Esophagus (tissue), 2 donors: ENCODE measurements around the gene PAH. TPM values are rescaled to one million over a fixed set of nuclear protein-coding genes. Genes with fewer than 3 reads are reported as not detected.
"Not testable (repeated sequence)": the region's sequence is repeated elsewhere in the genome, so short reads cannot be mapped to it uniquely, and the experiment has no call there.

Experiments used
- H3K27ac ChIP-seq, 2 donors: one replicate each; pipeline ENCODE4 v1.5.1; 2013; ENCODE audit warnings: low read depth in 2 of 2, mild to moderate bottlenecking in 2 of 2, inconsistent platforms in 1 of 2, low read length in 1 of 2, moderate library complexity in 1 of 2
- H3K27me3 ChIP-seq, 2 donors: one replicate each; pipeline ENCODE4 v1.6.1; 2013; ENCODE audit warnings: low read length in 2 of 2, control low read depth in 1 of 2, mild to moderate bottlenecking in 1 of 2; ENCODE audit not compliant: insufficient read depth in 2 of 2, control insufficient read depth in 1 of 2
- H3K36me3 ChIP-seq, 2 donors: one replicate each; pipeline ENCODE4 v1.6.1; 2013; ENCODE audit warnings: low read length in 1 of 2; ENCODE audit not compliant: control insufficient read depth in 2 of 2, insufficient read depth in 2 of 2
- H3K4me1 ChIP-seq, 2 donors: one replicate each; pipeline ENCODE4 v1.6.1; 2013; ENCODE audit warnings: low read length in 1 of 2; ENCODE audit not compliant: control insufficient read depth in 2 of 2, insufficient read depth in 2 of 2
- H3K4me3 ChIP-seq, 2 donors: one replicate each; pipeline ENCODE4 v1.5.1; 2013; ENCODE audit warnings: low read length in 2 of 2, mild to moderate bottlenecking in 2 of 2, low read depth in 1 of 2, moderate library complexity in 1 of 2
- H3K9me3 ChIP-seq, 2 donors: one replicate each; pipeline ENCODE4 v1.6.1; 2013; ENCODE audit warnings: mild to moderate bottlenecking in 2 of 2, low read depth in 1 of 2, low read length in 1 of 2, moderate library complexity in 1 of 2; ENCODE audit not compliant: control insufficient read depth in 2 of 2, insufficient read depth in 1 of 2
- WGBS, 2 donors: extraction: QIAGEN DNeasy Blood & Tissue Kit; methylation state at CpG; one replicate each; pipeline ENCODE4 v1.1.7; 2013; 5-methylcytosine and 5-hydroxymethylcytosine counted together
- polyA plus RNA-seq, 2 donors: library from polyadenylated mRNA; stranded (reverse); fragments of 200-250 nt; gene quantifications; one replicate each; pipeline ENCODE4 v1.2.3, GENCODE V29; 2013
- donor health status: healthy with polysubstance abuse.
- donor health status: Bipolar disorder and iron deficiency.

Gene PAH
- polyA plus RNA-seq, 2 donors, result 0.11 TPM; not detected in 1

DNA sequence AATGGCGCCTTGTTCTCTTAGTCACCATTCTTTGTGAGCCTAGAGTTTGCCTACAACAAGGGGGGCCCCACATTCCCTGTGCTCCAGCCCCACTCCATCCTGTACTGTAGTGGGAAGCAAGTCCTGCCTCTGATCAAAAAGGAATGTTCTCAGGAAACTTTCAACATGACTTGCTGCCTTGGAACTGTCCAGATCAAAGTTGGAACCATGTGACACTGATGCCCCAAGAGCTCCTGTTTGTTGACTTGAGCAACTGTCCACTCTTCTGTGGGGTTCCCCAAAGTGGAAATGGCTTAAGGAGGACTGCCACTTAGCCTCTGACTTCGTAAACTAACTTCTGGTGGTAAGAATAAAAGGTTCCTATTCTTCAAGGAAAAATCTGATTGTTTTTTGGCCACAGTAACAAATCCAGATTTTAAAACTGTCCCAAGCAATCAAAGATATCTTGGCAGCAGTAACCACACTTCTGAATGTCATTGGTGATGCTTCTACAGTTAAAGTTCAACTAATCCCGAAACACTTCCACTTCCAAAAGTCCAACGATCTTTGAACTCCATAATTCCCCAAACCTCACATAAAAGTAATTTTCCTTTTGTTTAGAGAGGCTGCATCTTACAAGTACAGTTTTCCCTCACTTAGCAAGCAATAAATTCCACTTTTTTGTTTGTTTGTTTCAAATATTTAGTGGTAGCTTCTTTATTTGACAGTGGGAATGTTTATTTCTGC, 67.2 kb downstream of the PAH start:
- Histone ChIP-seq H3K27me3 (no peaks in the 10 kb centered on the region), H3K9me3 (no peaks in the 10 kb centered on the region), H3K4me3 (no peak overlapping the region), H3K4me1 (no peaks in the 10 kb centered on the region), H3K27ac (no peak overlapping the region), H3K36me3 (no peaks in the 10 kb centered on the region)
- 65 to 75% methylated on average over 4 of the region's 4 CpGs for WGBS, 2 donors

DNA sequence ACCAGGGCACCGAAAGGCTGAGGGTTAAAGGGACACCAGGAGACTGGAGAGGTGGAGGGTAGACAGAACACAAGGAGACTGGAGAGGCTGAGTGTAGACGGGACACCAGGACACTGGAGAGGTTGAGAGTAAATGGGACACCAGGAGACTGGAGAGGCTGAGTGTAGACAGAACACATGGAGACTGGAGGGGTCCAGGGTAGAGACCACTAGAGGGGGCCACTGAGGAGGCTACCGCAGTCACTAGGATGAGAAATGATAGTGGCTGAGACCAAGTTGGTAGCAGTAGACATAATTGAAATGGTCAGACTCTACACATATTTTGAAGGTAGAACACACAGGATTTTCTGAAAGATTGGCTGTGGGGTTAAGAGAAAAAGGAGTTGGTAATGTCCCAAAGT, 68.2 kb downstream of the PAH start:
- Histone ChIP-seq H3K4me1 (no peaks in the 10 kb centered on the region), H3K36me3 (no peaks in the 10 kb centered on the region), H3K4me3 (no peak overlapping the region), H3K27ac (no peak overlapping the region), H3K27me3 (no peaks in the 10 kb centered on the region), H3K9me3 (no peaks in the 10 kb centered on the region)
- 85 to 87% methylated on average over 3 of the region's 3 CpGs for WGBS, 2 donors

DNA sequence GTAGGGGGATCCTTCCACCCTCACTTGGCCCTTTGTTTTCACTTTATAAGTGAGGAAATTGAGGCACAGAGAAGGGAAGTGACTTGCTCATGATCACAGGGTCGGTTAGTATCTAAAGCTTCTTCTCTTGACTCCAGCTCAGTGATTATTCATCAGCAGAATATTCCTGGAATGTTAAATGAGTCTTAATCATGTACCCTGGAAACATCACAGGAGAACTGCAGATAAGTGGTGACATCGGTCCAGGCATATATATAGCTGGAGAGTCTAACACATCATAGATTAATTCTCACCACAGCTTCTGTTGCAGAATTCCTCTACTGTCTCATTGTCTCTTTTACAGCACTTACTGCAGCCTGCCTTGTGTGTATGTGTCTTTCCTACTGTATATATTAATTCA, 69.9 kb downstream of the PAH start:
- H3K27ac ChIP-seq, result no peak overlapping the region
- no peak overlapping the region for H3K4me3 ChIP-seq
- H3K9me3 ChIP-seq, result no peaks in the 10 kb centered on the region
- H3K4me1 ChIP-seq, result no peaks in the 10 kb centered on the region
- 75 to 86% methylated on average over 2 of the region's 2 CpGs for WGBS, 2 donors
- H3K36me3 ChIP-seq, result no peaks in the 10 kb centered on the region
- no peaks in the 10 kb centered on the region for H3K27me3 ChIP-seq

DNA sequence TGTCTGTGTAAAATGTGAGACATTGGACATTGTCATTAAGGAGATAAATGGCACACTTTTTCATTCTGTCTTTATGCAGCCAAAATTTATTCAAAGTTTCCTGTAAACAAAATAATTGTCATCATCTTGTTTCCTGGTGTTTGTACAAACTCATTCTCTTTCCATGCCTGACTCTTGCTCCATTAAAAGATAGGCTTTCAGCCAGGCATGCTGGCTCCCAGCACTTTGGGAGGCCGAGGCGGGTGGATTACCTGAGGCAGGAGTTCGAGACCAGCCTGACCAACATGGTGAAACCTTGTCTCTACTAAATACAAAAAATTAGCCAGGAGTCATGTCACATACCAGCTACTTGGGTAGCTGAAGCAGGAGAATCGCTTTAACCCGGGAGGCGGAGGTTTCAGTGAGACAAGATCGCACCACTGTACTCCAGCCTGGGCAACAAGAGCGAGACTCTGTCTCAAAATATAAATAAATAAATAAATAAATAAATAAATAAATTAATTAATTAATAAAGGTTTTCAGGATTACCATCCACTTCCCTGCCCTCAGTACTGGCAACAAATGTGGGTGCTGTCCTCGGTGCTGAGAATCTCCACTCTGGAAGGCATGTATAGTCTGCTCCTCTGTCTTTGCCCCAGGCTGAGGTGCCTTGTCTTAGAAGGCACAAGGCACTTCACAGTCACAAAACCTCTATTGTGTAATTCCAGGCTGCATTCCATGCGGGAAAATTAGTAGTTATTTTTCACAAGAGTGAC, 83.2 kb downstream of the PAH start:
- WGBS, 2 donors, result 76% methylated on average over 10 of the region's 10 CpGs
- Histone ChIP-seq H3K4me1 (no peaks in the 10 kb centered on the region), H3K9me3 (no peaks in the 10 kb centered on the region), H3K4me3 (no peak overlapping the region), H3K27me3 (no peaks in the 10 kb centered on the region), H3K27ac (no peak overlapping the region), H3K36me3 (no peaks in the 10 kb centered on the region)

DNA sequence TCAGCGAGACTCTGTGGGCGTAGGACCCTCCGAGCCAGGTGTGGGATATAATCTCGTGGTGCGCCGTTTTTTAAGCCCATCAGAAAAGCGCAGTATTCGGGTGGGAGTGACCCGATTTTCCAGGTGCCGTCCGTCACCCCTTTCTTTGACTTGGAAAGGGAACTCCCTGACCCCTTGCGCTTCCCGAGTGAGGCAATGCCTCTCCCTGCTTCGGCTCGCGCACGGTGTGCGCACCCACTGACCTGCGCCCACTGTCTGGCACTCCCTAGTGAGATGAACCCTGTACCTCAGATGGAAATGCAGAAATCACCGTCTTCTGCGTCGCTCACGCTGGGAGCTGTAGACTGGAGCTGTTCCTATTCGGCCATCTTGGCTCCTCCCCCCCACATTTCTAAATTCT, 84.2 kb downstream of the PAH start:
- 69 to 82% methylated on average over 18 to 23 of the region's 24 CpGs for WGBS, 2 donors
- H3K9me3 ChIP-seq, H3K36me3 ChIP-seq, H3K4me1 ChIP-seq, H3K27me3 ChIP-seq, H3K4me3 ChIP-seq, H3K27ac ChIP-seq: not testable (repeated sequence)

DNA sequence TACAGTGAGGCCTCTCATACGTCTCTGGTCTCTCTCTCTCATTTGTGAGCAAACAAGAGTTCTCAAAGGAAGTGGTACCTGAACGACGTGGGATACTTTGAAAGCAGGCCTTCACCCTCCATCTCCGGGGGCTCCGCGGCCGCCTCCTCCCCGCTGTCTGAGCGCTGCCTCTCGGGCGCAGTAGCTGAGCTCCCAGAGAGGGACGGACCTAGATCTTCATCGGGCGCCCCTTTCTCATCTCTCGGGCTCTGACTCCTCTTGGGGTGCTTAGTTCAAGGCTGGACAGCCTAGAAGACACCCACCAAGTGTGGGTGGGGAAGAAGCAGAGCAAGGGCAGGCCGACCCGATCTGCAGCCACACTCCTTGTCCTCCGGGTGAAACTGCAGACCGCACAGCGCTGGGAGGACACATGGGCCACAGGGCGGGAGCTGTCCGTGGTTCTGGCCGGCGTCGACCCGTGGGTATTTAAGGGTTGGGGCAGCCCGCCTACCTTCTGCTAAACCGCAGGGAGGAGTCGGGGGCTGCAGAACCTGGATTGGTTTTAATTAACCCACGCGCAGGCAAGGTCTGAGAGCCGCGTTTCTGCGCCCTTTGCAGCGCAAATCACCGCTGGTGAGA, 92.7 kb downstream of the PAH start:
- WGBS, 2 donors, result 9 to 11% methylated on average over 36 of the region's 36 CpGs
- Histone ChIP-seq H3K27me3 (no peaks in the 10 kb centered on the region), H3K4me1 (no peaks in the 10 kb centered on the region), H3K9me3 (peaks cover 0 to 2% of the 10 kb centered on the region in 2 donors), H3K4me3 (no peak overlapping the region), H3K27ac (no peak overlapping the region), H3K36me3 (no peaks in the 10 kb centered on the region)

DNA sequence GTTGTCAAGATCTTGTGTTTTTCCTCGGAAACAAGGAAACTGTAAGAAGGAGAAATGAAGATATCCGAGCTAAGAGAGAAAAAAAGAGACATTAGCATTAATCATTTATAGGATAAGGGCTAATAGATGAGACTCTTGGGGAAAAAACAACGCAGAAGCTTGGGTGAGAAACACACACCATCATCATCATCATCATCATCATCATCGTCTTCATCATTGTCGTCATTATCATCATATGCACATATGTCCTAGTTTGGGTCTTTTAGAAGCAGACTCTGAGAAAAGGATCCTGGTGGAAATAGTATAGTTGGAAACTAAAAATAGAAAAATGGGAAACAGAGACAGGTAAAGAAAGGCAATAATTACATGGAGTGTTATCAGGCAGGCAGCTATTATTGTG, 95.9 kb downstream of the PAH start:
- Histone ChIP-seq H3K4me3 (no peak overlapping the region), H3K4me1 (no peaks in the 10 kb centered on the region), H3K27ac (no peak overlapping the region), H3K9me3 (peaks cover 0 to 2% of the 10 kb centered on the region in 2 donors), H3K36me3 (no peaks in the 10 kb centered on the region), H3K27me3 (no peaks in the 10 kb centered on the region)
- WGBS, 2 donors, result 78 to 81% methylated on average over 5 of the region's 5 CpGs

DNA sequence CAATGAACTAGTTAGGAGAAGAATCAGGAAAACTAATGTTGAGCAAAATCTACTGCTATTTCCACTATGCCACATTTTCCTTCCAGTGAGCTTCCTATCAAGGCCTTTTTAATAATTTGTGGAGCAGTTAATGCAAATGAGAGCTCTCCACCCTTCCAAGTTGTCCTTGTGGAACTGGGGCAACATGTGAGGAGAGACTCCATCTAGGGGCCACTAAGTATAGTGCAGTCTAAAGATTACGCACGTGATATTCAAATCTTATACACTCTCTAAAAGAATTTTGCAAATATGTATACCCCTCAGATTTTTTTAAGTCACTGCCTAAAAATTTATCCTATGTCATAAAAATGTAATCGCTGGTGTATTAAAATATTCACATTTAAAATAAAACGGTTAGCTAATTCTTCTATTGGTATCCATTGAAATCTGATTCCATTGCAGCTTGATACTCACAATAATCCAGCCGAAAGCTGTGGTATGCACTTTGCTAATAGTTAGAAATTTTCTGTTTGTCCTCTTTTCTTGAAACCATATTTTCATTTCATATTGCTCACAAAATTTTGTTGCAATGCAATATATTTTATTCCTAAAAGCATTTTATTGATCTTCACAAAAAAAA, 100.1 kb downstream of the PAH start:
- WGBS, 2 donors, result 11 to 20% methylated on average over 5 of the region's 5 CpGs

DNA sequence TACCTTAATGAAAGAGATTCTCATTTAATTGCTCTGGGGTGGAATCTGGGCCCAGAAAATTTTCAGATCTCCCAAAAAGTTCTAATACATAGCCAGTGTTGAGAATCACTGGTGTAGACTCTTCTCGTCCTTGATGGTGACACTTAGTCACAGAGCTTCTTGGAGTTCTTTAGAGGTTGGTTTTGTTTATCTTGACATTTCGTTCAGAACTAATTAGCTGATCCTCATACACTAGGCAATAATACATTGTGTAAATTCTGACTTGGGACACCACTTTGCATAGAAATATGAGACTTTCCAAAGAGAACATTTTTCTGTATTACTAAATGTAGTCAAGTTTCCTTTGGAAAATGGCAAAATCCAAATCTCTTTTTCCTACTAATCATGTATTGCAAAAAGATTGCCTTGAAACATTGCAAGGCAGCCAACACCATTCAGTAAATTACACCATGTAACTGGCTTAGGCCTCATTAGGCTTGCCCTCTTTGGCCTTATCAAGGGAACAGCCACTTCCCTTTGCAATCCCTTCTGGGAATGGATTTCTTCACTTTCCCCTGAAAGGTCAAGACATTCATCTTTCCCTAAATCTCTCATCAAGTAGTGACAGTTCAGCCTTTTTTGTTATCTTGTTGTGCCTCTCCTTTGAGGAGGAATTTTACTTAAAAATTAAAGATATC, 102.2 kb downstream of the PAH start:
- no peaks in the 10 kb centered on the region for H3K4me1 ChIP-seq
- WGBS, 2 donors, result 64 to 69% methylated on average over 2 of the region's 2 CpGs
- no peaks in the 10 kb centered on the region for H3K27me3 ChIP-seq
- H3K4me3 ChIP-seq, result no peak overlapping the region
- H3K9me3 ChIP-seq, result no peaks in the 10 kb centered on the region
- H3K36me3 ChIP-seq, result no peaks in the 10 kb centered on the region
- no peak overlapping the region for H3K27ac ChIP-seq

More for the DNA sequence above, 100.1 kb downstream of the PAH start:
- no peaks in the 10 kb centered on the region for H3K9me3 ChIP-seq
- no peak overlapping the region for H3K4me3 ChIP-seq
- no peaks in the 10 kb centered on the region for H3K36me3 ChIP-seq
- no peak overlapping the region for H3K27ac ChIP-seq
- no peaks in the 10 kb centered on the region for H3K27me3 ChIP-seq
- H3K4me1 ChIP-seq, result no peaks in the 10 kb centered on the region
